Activated B cell treated with CpG ODN at 0.5 μM for 24 hours (primary cell): ENCODE results near the gene NLRP5. TPM values are rescaled to one million over a fixed set of nuclear protein-coding genes. Genes with fewer than 3 reads are reported as not detected.

Experiments
- ATAC-seq: fragments of 200-7000 bp; cut with Tn5 transposase; one replicate; pipeline ENCODE4 v1.10.0; 2021; ENCODE audit warnings: low read depth, mild to moderate bottlenecking, moderate library complexity
- CTCF ChIA-PET: fragments of 350-600 bp; sonication (Branson Sonifier 250); formaldehyde crosslinking; loops from one replicate; lab custom pipeline; 2021; ENCODE audit warnings: antibody characterized with exemption; lab: Charles Lee
- POLR2A ChIA-PET: fragments of 350-600 bp; sonication (Branson Sonifier 250); formaldehyde crosslinking; loops from one replicate; lab custom pipeline; 2021; ENCODE audit warnings: antibody characterized with exemption; lab: Charles Lee
- DNase-seq: peaks from one replicate; pipeline ENCODE4 v3.0.0; 2022
- H3K27ac Mint-ChIP-seq: one replicate; pipeline ENCODE4 v1.8.0; 2020; ENCODE audit warnings: mixed read lengths
- H3K27me3 Mint-ChIP-seq: one replicate; pipeline ENCODE4 v1.8.0; 2021; ENCODE audit warnings: mixed read lengths
- H3K36me3 Mint-ChIP-seq: one replicate; pipeline ENCODE4 v1.8.0; 2021; ENCODE audit warnings: low read depth, mixed read lengths
- H3K4me1 Mint-ChIP-seq: one replicate; pipeline ENCODE4 v1.8.0; 2021; ENCODE audit warnings: mixed read lengths
- H3K4me3 Mint-ChIP-seq: one replicate; pipeline ENCODE4 v1.8.0; 2020; ENCODE audit warnings: mild to moderate bottlenecking, mixed read lengths
- H3K9me3 Mint-ChIP-seq: one replicate; pipeline ENCODE4 v1.8.0; 2020; ENCODE audit warnings: mixed read lengths
- intact Hi-C: fragments of 100-400 bp; cut with micrococcal nuclease; formaldehyde crosslinking; loops from one replicate; pipeline ENCODE4 v1.15.1; 2024
- total RNA-seq: library from RNA; stranded (reverse); gene quantifications from 2 replicates; pipeline ENCODE4 v1.2.3, GENCODE V29; 2022
- TF ChIP-seq, protein P1 (sequence below): fragments of 200-600 bp; IDR thresholded peaks from one replicate; pipeline ENCODE4 v1.8.0; 2022; ENCODE audit warnings: antibody characterized with exemption, mild to moderate bottlenecking

Gene NLRP5
- total RNA-seq, 1 donor from 2014 or later: not detected

DNA sequence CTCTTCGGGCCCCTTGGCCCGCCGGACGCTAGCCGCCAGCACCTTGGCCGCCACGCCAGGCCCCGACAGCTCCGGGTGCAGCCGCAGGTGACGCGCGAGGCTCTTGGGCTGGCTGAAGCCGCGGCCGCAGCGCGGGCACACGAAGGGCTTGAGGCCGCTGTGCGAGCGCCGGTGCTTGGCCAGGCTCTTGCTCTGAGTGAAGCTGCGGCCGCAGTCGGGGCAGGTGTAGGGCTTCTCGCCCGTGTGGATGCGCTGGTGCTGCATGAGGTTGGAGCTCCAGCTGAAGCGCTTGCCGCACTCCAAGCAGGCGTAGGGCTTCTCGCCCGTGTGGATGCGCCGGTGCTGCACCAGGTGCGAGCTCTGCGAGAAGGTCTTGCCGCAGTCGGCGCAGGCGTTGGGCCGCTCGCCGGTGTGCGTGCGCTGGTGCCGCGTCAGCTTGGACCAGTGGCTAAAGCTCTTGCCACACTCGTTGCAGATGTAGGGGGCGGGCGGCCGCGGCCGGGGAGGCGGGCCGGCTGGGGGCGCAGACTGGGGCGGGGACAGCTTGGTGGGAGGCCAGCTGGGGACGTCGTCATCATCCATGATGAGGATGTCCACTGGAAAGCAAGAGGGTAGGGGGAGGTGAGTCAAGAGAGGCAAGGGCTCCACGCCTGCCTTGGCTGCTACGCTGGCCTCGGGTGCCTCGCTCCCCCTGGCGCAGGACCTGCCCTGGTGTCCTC is 102.1 kb downstream of the NLRP5 start:
- TF ChIP-seq, protein P1, sequence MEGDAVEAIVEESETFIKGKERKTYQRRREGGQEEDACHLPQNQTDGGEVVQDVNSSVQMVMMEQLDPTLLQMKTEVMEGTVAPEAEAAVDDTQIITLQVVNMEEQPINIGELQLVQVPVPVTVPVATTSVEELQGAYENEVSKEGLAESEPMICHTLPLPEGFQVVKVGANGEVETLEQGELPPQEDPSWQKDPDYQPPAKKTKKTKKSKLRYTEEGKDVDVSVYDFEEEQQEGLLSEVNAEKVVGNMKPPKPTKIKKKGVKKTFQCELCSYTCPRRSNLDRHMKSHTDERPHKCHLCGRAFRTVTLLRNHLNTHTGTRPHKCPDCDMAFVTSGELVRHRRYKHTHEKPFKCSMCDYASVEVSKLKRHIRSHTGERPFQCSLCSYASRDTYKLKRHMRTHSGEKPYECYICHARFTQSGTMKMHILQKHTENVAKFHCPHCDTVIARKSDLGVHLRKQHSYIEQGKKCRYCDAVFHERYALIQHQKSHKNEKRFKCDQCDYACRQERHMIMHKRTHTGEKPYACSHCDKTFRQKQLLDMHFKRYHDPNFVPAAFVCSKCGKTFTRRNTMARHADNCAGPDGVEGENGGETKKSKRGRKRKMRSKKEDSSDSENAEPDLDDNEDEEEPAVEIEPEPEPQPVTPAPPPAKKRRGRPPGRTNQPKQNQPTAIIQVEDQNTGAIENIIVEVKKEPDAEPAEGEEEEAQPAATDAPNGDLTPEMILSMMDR: no peak
- Mint-ChIP-seq H3K4me1 (peaks cover 1% of the 10 kb centered on the region), H3K27me3 (no peaks in the 10 kb centered on the region), H3K9me3 (no peaks in the 10 kb centered on the region), H3K4me3 (no peak overlapping the region), H3K27ac (no peak overlapping the region), H3K36me3 (peaks cover 48% of the 10 kb centered on the region)
- DNase-seq (no peak), ATAC-seq (no peak)
- ChIA-PET CTCF (no interaction called here), POLR2A (no interaction called here)
- intact Hi-C loops: no loop called here

DNA sequence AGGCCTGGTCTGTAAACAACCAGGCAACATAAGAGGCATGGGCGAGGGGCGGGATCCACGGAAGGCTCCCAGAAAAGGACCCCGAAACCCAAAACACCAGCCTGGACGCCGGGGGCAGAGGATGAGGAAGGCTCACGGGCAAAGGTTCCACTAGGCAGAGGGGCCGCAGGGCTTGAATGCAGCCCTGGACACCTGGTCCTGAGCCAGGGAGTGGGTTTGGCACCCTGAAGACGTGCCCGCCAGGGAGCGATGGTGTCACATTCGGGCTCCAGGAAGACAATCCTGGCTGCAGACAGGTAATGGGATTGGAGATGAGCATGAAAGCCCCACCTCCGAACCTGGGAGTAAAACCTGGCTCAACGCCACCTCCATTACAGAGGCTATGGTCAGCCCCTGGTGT is 102.8 kb downstream of the NLRP5 start:
- no peak overlapping the region for H3K4me3 Mint-ChIP-seq
- ChIA-PET POLR2A (no interaction called here), CTCF (no interaction called here)
- intact Hi-C loops: no loop called here
- H3K27me3 Mint-ChIP-seq: no peaks in the 10 kb centered on the region
- H3K36me3 Mint-ChIP-seq: peaks cover 52% of the 10 kb centered on the region
- H3K4me1 Mint-ChIP-seq: peaks cover 1% of the 10 kb centered on the region
- H3K27ac Mint-ChIP-seq: no peak overlapping the region
- TF ChIP-seq, protein P1: no peak
- H3K9me3 Mint-ChIP-seq: no peaks in the 10 kb centered on the region
- DNase-seq (no peak), ATAC-seq (no peak)

- TF ChIP-seq, protein P1: no peak
- H3K4me1 Mint-ChIP-seq: peaks cover 1% of the 10 kb centered on the region
- ChIA-PET CTCF (no interaction called here), POLR2A (interaction anchor here (0.6 to 0.7 kb wide), 2 partner anchors 10 to 1746 kb away, joined by 3 to 5 read pairs; no protein-coding TSS in a partner anchor)
- intact Hi-C loops: no loop called here
- DNase-seq (no peak), ATAC-seq (no peak)
- no peak overlapping the region for H3K27ac Mint-ChIP-seq
- no peaks in the 10 kb centered on the region for H3K27me3 Mint-ChIP-seq
- H3K4me3 Mint-ChIP-seq: no peak overlapping the region
- no peaks in the 10 kb centered on the region for H3K9me3 Mint-ChIP-seq
- peaks cover 61% of the 10 kb centered on the region for H3K36me3 Mint-ChIP-seq
These were observed 104.5 kb downstream of the NLRP5 start for GRCh38 chr19:56091066-56091490.

GRCh38 chr19:56091751-56092546 is 105.4 kb downstream of the NLRP5 start:
- CTCF ChIA-PET: interaction anchor here (0.6 kb wide), 1 partner anchor 58 kb away, joined by 3 read pairs; no protein-coding TSS in a partner anchor

More at GRCh38 chr19:56091751-56092546, 105.4 kb downstream of the NLRP5 start:
- Mint-ChIP-seq H3K4me1 (peaks cover 1% of the 10 kb centered on the region), H3K27ac (no peak overlapping the region), H3K36me3 (peaks cover 64% of the 10 kb centered on the region), H3K9me3 (no peaks in the 10 kb centered on the region), H3K27me3 (no peaks in the 10 kb centered on the region), H3K4me3 (no peak overlapping the region)
- TF ChIP-seq, protein P1: no peak
- ATAC-seq: no peak
- no peak for DNase-seq
- intact Hi-C loops: no loop called here
- POLR2A ChIA-PET: no interaction called here
